CD14-positive monocyte (primary cell): ENCODE results near the gene PFDN5. TPM values are rescaled to one million over a fixed set of nuclear protein-coding genes. Genes with fewer than 3 reads are reported as not detected.

Experiments
- DNase-seq, 3 donors: peaks; one replicate each; pipeline ENCODE4 v3.0.0-alpha.2; 2011 to 2022
- H2AFZ ChIP-seq: 2 replicates; pipeline ENCODE4 v1.6.0; 2012; ENCODE audit warnings: mild to moderate bottlenecking, low read depth, low read length, inconsistent platforms; ENCODE audit not compliant: insufficient read depth, poor library complexity, severe bottlenecking
- H3K27ac ChIP-seq, 2 donors: 1 replicate in 1 of 2; 2 replicates in 1 of 2; pipeline ENCODE4 v1.5.1; 2012 to 2013; ENCODE audit warnings: low read length in 2 of 2, control low read depth in 1 of 2, inconsistent platforms in 1 of 2, low read depth in 1 of 2, mild to moderate bottlenecking in 1 of 2
- H3K27me3 ChIP-seq, 2 donors: one replicate each; pipeline versions ENCODE4 v1.6.0 to v1.6.1; 2011 to 2013; ENCODE audit warnings: low read length in 2 of 2; ENCODE audit not compliant: control insufficient read depth in 2 of 2, insufficient read depth in 2 of 2
- H3K36me3 ChIP-seq, 2 donors: replicated peaks in 1 of 2; 1 replicate in 1 of 2; 2 replicates in 1 of 2; pipeline versions ENCODE4 v1.5.1 to v1.6.1; 2012 to 2013; ENCODE audit warnings: low read length in 2 of 2, control low read depth in 1 of 2, inconsistent platforms in 1 of 2, mild to moderate bottlenecking in 1 of 2; ENCODE audit not compliant: insufficient read depth in 2 of 2, control insufficient read depth in 1 of 2
- H3K4me1 ChIP-seq, 2 donors: 1 replicate in 1 of 2; 2 replicates in 1 of 2; pipeline versions ENCODE4 v1.5.1 to v1.6.1; 2012 to 2013; ENCODE audit warnings: low read length in 2 of 2, control low read depth in 1 of 2, inconsistent platforms in 1 of 2, mild to moderate bottlenecking in 1 of 2, moderate library complexity in 1 of 2; ENCODE audit not compliant: insufficient read depth in 2 of 2, control insufficient read depth in 1 of 2
- H3K4me2 ChIP-seq: replicated peaks from 2 replicates; pipeline ENCODE3; 2012; ENCODE audit warnings: low read length, moderate library complexity, mild to moderate bottlenecking; ENCODE audit not compliant: poor library complexity, severe bottlenecking; ENCODE audit errors: extremely low read depth
- H3K4me3 ChIP-seq, 3 experiments: fragments of 200-600 bp in 1 of 3; sonication (generic) in 1 of 3; replicated peaks in 1 of 3; 1 replicate in 2 of 3; 2 replicates in 1 of 3; pipeline ENCODE4 v1.5.1; 2011 to 2013; ENCODE audit warnings: low read length in 3 of 3, mild to moderate bottlenecking in 3 of 3, control low read depth in 2 of 3, low read depth in 2 of 3, inconsistent platforms in 1 of 3, moderate library complexity in 1 of 3
- H3K79me2 ChIP-seq: 2 replicates; pipeline ENCODE4 v1.6.0; 2012; ENCODE audit warnings: mild to moderate bottlenecking, control low read depth, inconsistent platforms, low read length, moderate library complexity; ENCODE audit not compliant: insufficient read depth
- H3K9ac ChIP-seq: 2 replicates; pipeline ENCODE4 v1.6.0; 2017; ENCODE audit warnings: low read length, mild to moderate bottlenecking; ENCODE audit not compliant: insufficient read depth, poor library complexity, severe bottlenecking
- H3K9me3 ChIP-seq, 2 donors: replicated peaks in 1 of 2; 1 replicate in 1 of 2; 2 replicates in 1 of 2; pipeline versions ENCODE4 v1.5.1 to v1.6.1; 2012 to 2013; ENCODE audit warnings: low read length in 2 of 2, control low read depth in 1 of 2; ENCODE audit not compliant: control insufficient read depth in 1 of 2, insufficient read depth in 1 of 2
- H4K20me1 ChIP-seq: 2 replicates; pipeline ENCODE4 v1.6.0; 2012; ENCODE audit warnings: mild to moderate bottlenecking, low read length, control low read depth, moderate library complexity; ENCODE audit not compliant: insufficient read depth
- H3K27ac Mint-ChIP-seq, 7 donors: one replicate each; pipeline ENCODE4 v1.8.0; 2020; ENCODE audit warnings: mild to moderate bottlenecking in 7 of 7, mixed read lengths in 7 of 7, moderate library complexity in 6 of 7, inconsistent platforms in 2 of 7
- H3K27me3 Mint-ChIP-seq, 3 donors: one replicate each; pipeline ENCODE4 v1.8.0; 2021 to 2022; ENCODE audit warnings: low read depth in 3 of 3, mild to moderate bottlenecking in 3 of 3, mixed read lengths in 3 of 3, moderate library complexity in 3 of 3, inconsistent platforms in 1 of 3
- H3K36me3 Mint-ChIP-seq, 2 donors: one replicate each; pipeline ENCODE4 v1.8.0; 2020; ENCODE audit warnings: mixed read lengths in 2 of 2, inconsistent platforms in 1 of 2, mild to moderate bottlenecking in 1 of 2
- H3K4me1 Mint-ChIP-seq: one replicate; pipeline ENCODE4 v1.8.0; 2020; ENCODE audit warnings: mild to moderate bottlenecking, mixed read lengths
- H3K4me3 Mint-ChIP-seq, 2 donors: one replicate each; pipeline ENCODE4 v1.8.0; 2020; ENCODE audit warnings: mild to moderate bottlenecking in 2 of 2, mixed read lengths in 2 of 2, moderate library complexity in 1 of 2
- H3K9me3 Mint-ChIP-seq, 7 donors: one replicate each; pipeline ENCODE4 v1.8.0; 2020 to 2022; ENCODE audit warnings: mixed read lengths in 7 of 7, mild to moderate bottlenecking in 6 of 7, moderate library complexity in 6 of 7, inconsistent platforms in 2 of 7
- WGBS: methylation state at CpG from one replicate; pipeline ENCODE4 v1.1.5; 2013; ENCODE audit warnings: missing lambda C conversion rate; ENCODE audit not compliant: insufficient coverage; 5-methylcytosine and 5-hydroxymethylcytosine counted together
- intact Hi-C, 2 donors: fragments of 100-400 bp; cut with micrococcal nuclease; formaldehyde crosslinking; loops; one replicate each; pipeline versions ENCODE4 v1.15.0 to v1.15.1; 2023
- polyA plus RNA-seq, 3 donors: library from polyadenylated mRNA; depleted of rRNA in 1 of 3; unstranded in 2 of 3; stranded (reverse) in 1 of 3; fragments of 300-500 nt in 2 of 3; fragments of >200 nt in 1 of 3; fragmentation: Illumina TruSeq in 2 of 3; gene quantifications; 1 replicate in 2 of 3; 2 replicates in 1 of 3; pipeline ENCODE4 v1.2.3, GENCODE V29; 2012 to 2021
- TF ChIP-seq, protein P1 (sequence below): fragments of 200-600 bp; IDR thresholded peaks from one replicate; pipeline ENCODE4 v1.8.0; 2022; ENCODE audit warnings: antibody characterized with exemption, mild to moderate bottlenecking

The PFDN5 gene
- polyA plus RNA-seq, 3 donors = 1,474 to 2,196 (median 1,751) TPM

DNA sequence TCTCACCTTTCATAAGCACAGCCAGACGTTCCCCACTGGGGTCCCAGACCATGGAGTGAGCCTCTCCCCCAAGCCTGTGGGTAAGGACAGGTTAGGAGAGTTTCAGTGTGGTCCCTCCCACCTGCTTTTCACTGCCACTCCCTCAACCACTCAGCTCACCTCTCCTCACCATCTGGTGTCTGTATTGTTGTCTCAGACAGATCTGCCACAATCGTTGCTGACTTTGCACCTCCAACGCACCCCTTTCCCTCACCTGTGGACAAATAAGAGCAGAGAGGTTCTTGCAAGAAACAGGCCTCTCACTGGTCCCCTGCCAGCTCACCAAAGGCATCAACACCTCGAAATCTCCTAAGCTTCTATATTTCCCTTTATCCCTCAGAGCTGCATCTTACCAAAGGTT lies 12.9 kb downstream of the PFDN5 start:
- 100% methylated on average over 1 of the region's 4 CpGs for whole genome bisulfite sequencing
- Mint-ChIP-seq H3K9me3 (peaks cover 0 to 1% (median 0%) of the 10 kb centered on the region in 7 donors), H3K4me3 (no peak overlapping the region), H3K4me1 (peaks cover 6% of the 10 kb centered on the region), H3K27me3 (peaks cover 0 to 1% (median 0%) of the 10 kb centered on the region in 3 donors), H3K27ac (peak overlapping the region in 4 of 7 donors; percentile 4 to 79 (median 58)), H3K36me3 (peaks cover 64 to 89% of the 10 kb centered on the region in 2 donors)
- Histone ChIP-seq H3K36me3 (peaks cover 61 to 76% of the 10 kb centered on the region in 2 donors), H3K79me2 (no peaks in the 10 kb centered on the region), H4K20me1 (no peaks in the 10 kb centered on the region), H3K27ac (no peak overlapping the region), H3K9ac (no peak overlapping the region), H3K9me3 (no peaks in the 10 kb centered on the region), H2AFZ (no peak overlapping the region), H3K27me3 (no peaks in the 10 kb centered on the region), H3K4me3 (no peak overlapping the region), H3K4me1 (no peaks in the 10 kb centered on the region), H3K4me2 (no peak overlapping the region)
- no peak for DNase-seq
- intact Hi-C loops = no loop called here
- TF ChIP-seq, protein P1, sequence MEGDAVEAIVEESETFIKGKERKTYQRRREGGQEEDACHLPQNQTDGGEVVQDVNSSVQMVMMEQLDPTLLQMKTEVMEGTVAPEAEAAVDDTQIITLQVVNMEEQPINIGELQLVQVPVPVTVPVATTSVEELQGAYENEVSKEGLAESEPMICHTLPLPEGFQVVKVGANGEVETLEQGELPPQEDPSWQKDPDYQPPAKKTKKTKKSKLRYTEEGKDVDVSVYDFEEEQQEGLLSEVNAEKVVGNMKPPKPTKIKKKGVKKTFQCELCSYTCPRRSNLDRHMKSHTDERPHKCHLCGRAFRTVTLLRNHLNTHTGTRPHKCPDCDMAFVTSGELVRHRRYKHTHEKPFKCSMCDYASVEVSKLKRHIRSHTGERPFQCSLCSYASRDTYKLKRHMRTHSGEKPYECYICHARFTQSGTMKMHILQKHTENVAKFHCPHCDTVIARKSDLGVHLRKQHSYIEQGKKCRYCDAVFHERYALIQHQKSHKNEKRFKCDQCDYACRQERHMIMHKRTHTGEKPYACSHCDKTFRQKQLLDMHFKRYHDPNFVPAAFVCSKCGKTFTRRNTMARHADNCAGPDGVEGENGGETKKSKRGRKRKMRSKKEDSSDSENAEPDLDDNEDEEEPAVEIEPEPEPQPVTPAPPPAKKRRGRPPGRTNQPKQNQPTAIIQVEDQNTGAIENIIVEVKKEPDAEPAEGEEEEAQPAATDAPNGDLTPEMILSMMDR = no peak

DNA sequence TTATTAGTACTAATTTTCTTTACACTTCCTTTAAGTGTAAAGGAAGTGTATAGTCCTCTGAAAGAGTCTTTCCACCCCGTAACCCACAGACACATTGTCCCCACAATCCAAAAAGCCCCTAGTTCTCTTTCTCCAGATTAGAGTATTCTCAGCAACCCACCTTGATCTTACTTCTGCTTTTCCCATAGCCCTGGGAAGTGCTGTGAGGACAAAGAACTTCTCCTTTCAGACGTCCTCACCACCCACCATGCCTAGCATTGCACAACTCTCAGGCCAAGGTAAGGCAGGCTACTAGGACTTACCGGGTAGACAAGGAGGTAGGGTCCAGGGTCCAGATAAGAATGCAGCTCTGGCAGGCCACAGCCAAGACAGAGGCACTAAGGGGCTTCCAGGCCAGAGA lies 18.7 kb downstream of the PFDN5 start:
- no peaks in the 10 kb centered on the region for H4K20me1 ChIP-seq
- H3K79me2 ChIP-seq = no peaks in the 10 kb centered on the region
- WGBS = 0% methylated on average over 1 of the region's 3 CpGs
- Mint-ChIP-seq H3K36me3 (peaks cover 56 to 87% of the 10 kb centered on the region in 2 donors), H3K27me3 (peaks cover 0 to 2% (median 0%) of the 10 kb centered on the region in 3 donors), H3K9me3 (peaks cover 0 to 2% (median 0%) of the 10 kb centered on the region in 7 donors), H3K4me1 (peaks cover 6% of the 10 kb centered on the region), H3K4me3 (no peak overlapping the region), H3K27ac (peak overlapping the region in 4 of 7 donors; percentile 3 to 76 (median 64))
- peak in 1 of 3 donors; percentile 33 for DNase-seq
- no peak overlapping the region for H3K4me3 ChIP-seq
- peak overlapping the region in 1 of 2 donors; percentile 42 for H3K27ac ChIP-seq
- intact Hi-C loops = no loop called here
- no peak overlapping the region for H3K4me2 ChIP-seq
- H3K9me3 ChIP-seq = no peaks in the 10 kb centered on the region
- peaks cover 0 to 5% of the 10 kb centered on the region in 2 donors for H3K4me1 ChIP-seq
- H3K36me3 ChIP-seq = peaks cover 48 to 75% of the 10 kb centered on the region in 2 donors
- no peak overlapping the region for H3K9ac ChIP-seq
- no peak overlapping the region for H2AFZ ChIP-seq
- H3K27me3 ChIP-seq = no peaks in the 10 kb centered on the region
- TF ChIP-seq, protein P1 = no peak
